K562 (cell line): ENCODE data around the gene MMRN2. TPM values are rescaled to one million over a fixed set of nuclear protein-coding genes. Genes with fewer than 3 reads are reported as not detected.

ENCODE experiments used
- C11orf30 ChIP-seq: fragments of 450-650 bp; IDR thresholded peaks from 2 replicates; pipeline ENCODE4 v1.6.1; 2016; ENCODE audit warnings: low read depth, mild to moderate bottlenecking
- CREB3L1 ChIP-seq: fragments of 450-650 bp; IDR thresholded peaks from 2 replicates; pipeline ENCODE4 v1.6.1; 2014; ENCODE audit warnings: low read depth, mild to moderate bottlenecking, moderate library complexity, borderline replicate concordance
- EP400 ChIP-seq: fragments of 450-650 bp; IDR thresholded peaks from 2 replicates; pipeline ENCODE4 v1.6.1; 2017; ENCODE audit warnings: antibody characterized with exemption, mild to moderate bottlenecking, moderate library complexity
- ESRRA ChIP-seq: fragments of 450-650 bp; IDR thresholded peaks from 2 replicates; pipeline ENCODE4 v1.6.1; 2014; ENCODE audit warnings: low read depth, mild to moderate bottlenecking, moderate library complexity, borderline replicate concordance
- ETV6 ChIP-seq, 3 experiments: fragments of 150-350 bp in 1 of 3; sonication (generic) in 1 of 3; formaldehyde crosslinking in 1 of 3; IDR thresholded peaks; 2 replicates each; pipeline versions ENCODE4 v1.6.1 to v1.8.0; 2014 to 2022; ENCODE audit warnings: borderline replicate concordance in 2 of 3, low read depth in 2 of 3, antibody characterized with exemption in 1 of 3, low read length in 1 of 3, mild to moderate bottlenecking in 1 of 3, missing genetic modification reagents in 1 of 3
- JUN ChIP-seq, 2 experiments: sonication (generic) in 1 of 2; formaldehyde crosslinking in 1 of 2; IDR thresholded peaks; 2 replicates each; pipeline versions ENCODE4 v1.6.1 to v1.8.0; 2012 to 2022; ENCODE audit warnings: borderline replicate concordance in 2 of 2, mild to moderate bottlenecking in 2 of 2, improper control_type of control experiment in 1 of 2, low read depth in 1 of 2, low read length in 1 of 2, missing genetic modification reagents in 1 of 2
- KDM1A ChIP-seq, 2 experiments: fragments of 450-650 bp; IDR thresholded peaks; 2 replicates each; pipeline ENCODE4 v1.6.1; 2016; ENCODE audit warnings: mild to moderate bottlenecking in 2 of 2
- MAFG ChIP-seq: fragments of 450-650 bp; conservative IDR thresholded peaks from 2 replicates; pipeline ENCODE4 v1.6.1; 2016; ENCODE audit warnings: missing genetic modification characterization, missing compliant biosample characterization
- MAZ ChIP-seq, 2 experiments: fragments of 450-650 bp in 1 of 2; sonication (generic) in 1 of 2; formaldehyde crosslinking; IDR thresholded peaks in 1 of 2; conservative IDR thresholded peaks in 1 of 2; 2 replicates each; pipeline versions ENCODE4 v1.4.0 to v1.5.0; 2020; ENCODE audit warnings: mild to moderate bottlenecking in 1 of 2, missing genetic modification reagents in 1 of 2
- NFE2 ChIP-seq: IDR thresholded peaks from 2 replicates; pipeline ENCODE4 v1.6.1; 2014; ENCODE audit warnings: antibody characterized with exemption, low read depth
- NR2C2 ChIP-seq, 2 experiments: fragments of 200-800 bp in 1 of 2; sonication (Bioruptor generic) in 1 of 2; sonication (generic) in 1 of 2; formaldehyde crosslinking in 1 of 2; IDR thresholded peaks; 2 replicates each; pipeline versions ENCODE4 v1.6.1 to v1.8.0; 2016 to 2022; ENCODE audit warnings: mild to moderate bottlenecking in 1 of 2, missing compliant biosample characterization in 1 of 2, missing genetic modification characterization in 1 of 2, missing genetic modification reagents in 1 of 2
- PHF8 ChIP-seq: fragments of 200-600 bp; sonication (generic); IDR thresholded peaks from 2 replicates; pipeline ENCODE4 v1.6.1; 2012; ENCODE audit warnings: mixed run types, mild to moderate bottlenecking, inconsistent platforms, low read length, moderate library complexity, borderline replicate concordance
- RCOR1 ChIP-seq, 2 experiments: IDR thresholded peaks; 2 replicates each; pipeline ENCODE4 v1.6.1; 2012; ENCODE audit warnings: low read depth in 2 of 2, low read length in 2 of 2, borderline replicate concordance in 1 of 2, improper control_type of control experiment in 1 of 2
- RNF2 ChIP-seq: sonication (generic); IDR thresholded peaks from 2 replicates; pipeline ENCODE4 v1.6.1; 2016
- SOX6 ChIP-seq: fragments of 450-650 bp; IDR thresholded peaks from 2 replicates; pipeline ENCODE4 v1.6.1; 2014; ENCODE audit warnings: mild to moderate bottlenecking
- TAF1 ChIP-seq: IDR thresholded peaks from 2 replicates; pipeline ENCODE4 v1.6.1; 2011; ENCODE audit warnings: mild to moderate bottlenecking, low read length, moderate library complexity; ENCODE audit not compliant: insufficient read depth, control insufficient read depth, severe bottlenecking; ENCODE audit errors: extremely low read depth
- ZNF12 ChIP-seq: sonication (generic); formaldehyde crosslinking; IDR thresholded peaks from 2 replicates; pipeline ENCODE4 v1.4.0; 2020; ENCODE audit warnings: mild to moderate bottlenecking, missing genetic modification reagents
- ZNF212 ChIP-seq: fragments of 450-650 bp; formaldehyde crosslinking; IDR thresholded peaks from 2 replicates; pipeline ENCODE4 v1.4.0; 2020; ENCODE audit warnings: mild to moderate bottlenecking
- polyA plus RNA-seq, 8 experiments: library from polyadenylated mRNA; depleted of rRNA in 4 of 8; stranded (reverse) in 5 of 8; unstranded in 3 of 8; fragments of >200 nt; fragmentation: Nextera tagmentation in 2 of 8; fragmentation: Illumina TruSeq in 1 of 8; extraction: Ambion mirVana in 2 of 8; extraction: Trizol in 1 of 8; gene quantifications; 2 replicates each; pipeline versions ENCODE4 v1.2.1 to v1.2.3, GENCODE V29; 2011 to 2014; ENCODE audit warnings: inconsistent platforms in 1 of 8, missing spikeins in 1 of 8
- total RNA-seq, 7 experiments: library from RNA; depleted of rRNA in 6 of 7; stranded (reverse); fragments of >200 nt in 6 of 7; fragmentation: Illumina TruSeq in 2 of 7; extraction: Trizol in 2 of 7; gene quantifications; 2 replicates each; pipeline versions ENCODE4 v1.2.1 to v1.2.3, GENCODE V29; 2011 to 2021; ENCODE audit warnings: low replicate concordance in 1 of 7
- TF ChIP-seq, protein P1 (sequence below): sonication (generic); formaldehyde crosslinking; IDR thresholded peaks from 2 replicates; pipeline ENCODE4 v1.8.0; 2022; ENCODE audit warnings: missing genetic modification reagents, mild to moderate bottlenecking, moderate library complexity, borderline replicate concordance
- TF ChIP-seq, protein P2 (sequence below), 3 experiments: fragments of 200-800 bp in 1 of 3; sonication (Bioruptor generic) in 1 of 3; sonication (generic) in 1 of 3; formaldehyde crosslinking in 1 of 3; IDR thresholded peaks; 2 replicates each; pipeline versions ENCODE4 v1.6.1 to v1.8.0; 2016 to 2022; ENCODE audit warnings: mild to moderate bottlenecking in 2 of 3, missing compliant biosample characterization in 2 of 3, missing genetic modification characterization in 2 of 3, missing genetic modification reagents in 1 of 3

The MMRN2 gene
- total and polyA plus RNA-seq, 9 of the 15 experiments (the other 6 are each of a cell fraction or from before 2014, with no cell fraction given), result 0.07 to 2.0 (median 1.2) TPM

DNA sequence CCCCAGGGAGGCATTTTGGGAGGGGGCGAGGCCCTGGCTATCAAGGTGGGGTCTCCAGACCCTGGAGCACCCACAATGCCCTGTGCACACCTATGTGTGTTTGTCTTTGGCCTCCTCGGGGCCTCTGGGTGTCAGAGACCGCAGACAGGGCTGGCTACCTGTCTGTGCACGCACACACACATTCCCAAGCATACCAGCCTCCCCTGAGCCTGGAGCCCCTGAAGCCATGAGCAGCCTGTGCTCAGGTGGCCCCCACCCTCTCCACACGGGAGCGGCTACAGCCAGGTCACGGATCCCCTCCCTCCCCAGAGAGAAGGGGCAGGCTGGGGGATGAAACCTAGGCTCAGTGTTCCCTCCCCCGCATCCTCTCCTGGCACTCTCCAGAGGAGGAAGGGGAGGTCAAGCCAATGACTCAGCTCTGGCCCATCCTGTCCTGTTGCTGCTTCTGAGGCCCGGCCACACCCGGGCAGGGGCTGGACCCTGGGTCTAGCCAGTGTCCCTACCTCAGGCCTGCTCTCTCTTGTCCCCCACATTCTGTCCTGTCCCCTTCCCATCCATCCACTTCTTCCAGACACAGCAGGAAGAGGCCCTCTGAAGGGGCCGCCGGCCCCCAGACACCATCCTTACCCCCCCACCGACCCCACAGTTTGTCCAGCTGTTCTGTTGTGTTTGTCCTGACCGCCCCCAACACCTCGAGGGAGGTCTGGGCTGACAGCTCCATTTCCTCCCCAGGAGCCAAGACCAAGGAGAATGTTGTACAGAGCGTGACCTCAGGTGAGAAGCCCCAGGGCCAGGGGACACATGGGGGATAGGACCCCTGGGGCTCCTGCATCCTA, 1.7 kb upstream of the MMRN2 start (continued):
- TF ChIP-seq JUN (IDR thresholded peaks at IDR 0.05; ENCODE audit: borderline replicate concordance, low read depth, low read length) (peak; percentile 76), JUN (CRISPR knock-in tag; IDR thresholded peaks at IDR 0.05; ENCODE audit: borderline replicate concordance) (no peak), CREB3L1 (peak; percentile 68; the same call in 1 of the 2 replicates), C11orf30 (peak; percentile 78), RNF2 (peak; percentile 60; the same call in 1 of the 2 replicates), ZNF12 (CRISPR knock-in tag) (no peak), ETV6 (IDR thresholded peaks at IDR 0.05; ENCODE audit: borderline replicate concordance in 1 of 2, low read depth in 2 of 2, low read length in 1 of 2) (no peak), ETV6 (CRISPR knock-in tag; IDR thresholded peaks at IDR 0.05; ENCODE audit: borderline replicate concordance) (no peak), EP400 (peak; percentile 55; the same call in 1 of the 2 replicates), NR2C2 (CRISPR knock-in tag; IDR thresholded peaks at IDR 0.05) (no peak), NR2C2 (tag; IDR thresholded peaks at IDR 0.05) (peak; percentile 69), ESRRA (peak; percentile 84), MAFG (tag) (peak; percentile 34; the same call in 1 of the 2 replicates), SOX6 (peak; percentile 31; the same call in 1 of the 2 replicates), MAZ (CRISPR knock-in tag; conservative IDR thresholded peaks at IDR 0.05 in 1 of 2, IDR thresholded peaks at IDR 0.05 in 1 of 2) (peak; percentile 44 to 70), TAF1 (peak; percentile 54), KDM1A (IDR thresholded peaks at IDR 0.05) (peak in 1 of 2 experiments; percentile 83; a peak in 2 of 4 replicates), NFE2 (peak; percentile 93), ZNF212 (CRISPR knock-in tag) (no peak), RCOR1 (IDR thresholded peaks at IDR 0.05; ENCODE audit: borderline replicate concordance in 1 of 2, low read depth in 2 of 2, low read length in 2 of 2) (peak in 1 of 2 experiments; percentile 91; a peak in 2 of 4 replicates), PHF8 (peak; percentile 27; the same call in 1 of the 2 replicates)
- TF ChIP-seq, protein P1, sequence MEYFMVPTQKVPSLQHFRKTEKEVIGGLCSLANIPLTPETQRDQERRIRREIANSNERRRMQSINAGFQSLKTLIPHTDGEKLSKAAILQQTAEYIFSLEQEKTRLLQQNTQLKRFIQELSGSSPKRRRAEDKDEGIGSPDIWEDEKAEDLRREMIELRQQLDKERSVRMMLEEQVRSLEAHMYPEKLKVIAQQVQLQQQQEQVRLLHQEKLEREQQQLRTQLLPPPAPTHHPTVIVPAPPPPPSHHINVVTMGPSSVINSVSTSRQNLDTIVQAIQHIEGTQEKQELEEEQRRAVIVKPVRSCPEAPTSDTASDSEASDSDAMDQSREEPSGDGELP (CRISPR knock-in tag), result no peak; the same call in 1 of the 2 replicates
- TF ChIP-seq, protein P2, sequence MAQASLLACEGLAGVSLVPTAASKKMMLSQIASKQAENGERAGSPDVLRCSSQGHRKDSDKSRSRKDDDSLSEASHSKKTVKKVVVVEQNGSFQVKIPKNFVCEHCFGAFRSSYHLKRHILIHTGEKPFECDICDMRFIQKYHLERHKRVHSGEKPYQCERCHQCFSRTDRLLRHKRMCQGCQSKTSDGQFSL (CRISPR knock-in tag; IDR thresholded peaks at IDR 0.05), result peak; percentile 70
- TF ChIP-seq, protein P2 (tag; IDR thresholded peaks at IDR 0.05), result no peak
